K562 (cell line): Measurements from ENCODE around the gene UBE2E2. TPM values are rescaled to one million over a fixed set of nuclear protein-coding genes. Genes with fewer than 3 reads are reported as not detected.

Experiments
- ATF7 ChIP-seq: fragments of 450-650 bp; IDR thresholded peaks from 2 replicates; pipeline ENCODE4 v1.7.1; 2014; ENCODE audit warnings: mild to moderate bottlenecking, moderate library complexity
- CREB3 ChIP-seq: fragments of 450-650 bp; conservative IDR thresholded peaks from 2 replicates; pipeline ENCODE4 v1.6.1; 2016; ENCODE audit warnings: missing genetic modification characterization, low read depth, mild to moderate bottlenecking, missing compliant biosample characterization, moderate library complexity
- DNMT1 ChIP-seq: fragments of 450-650 bp; IDR thresholded peaks from 2 replicates; pipeline ENCODE4 v1.6.1; 2016; ENCODE audit warnings: antibody characterized with exemption, mild to moderate bottlenecking
- E2F5 ChIP-seq: sonication (generic); formaldehyde crosslinking; IDR thresholded peaks from 2 replicates; pipeline ENCODE4 v1.8.0; 2022; ENCODE audit warnings: mild to moderate bottlenecking, missing genetic modification reagents
- ELF4 ChIP-seq: fragments of 450-650 bp; formaldehyde crosslinking; IDR thresholded peaks from 2 replicates; pipeline ENCODE4 v1.4.0; 2022; ENCODE audit warnings: missing genetic modification characterization
- GTF2A2 ChIP-seq: IDR thresholded peaks from 2 replicates; pipeline ENCODE4 v1.6.1; 2016; ENCODE audit warnings: mild to moderate bottlenecking, missing genetic modification characterization, missing compliant biosample characterization
- GTF2F1 ChIP-seq: IDR thresholded peaks from 2 replicates; pipeline ENCODE4 v1.6.1; 2011; ENCODE audit warnings: low read depth, low read length, improper control_type of control experiment
- GTF3C2 ChIP-seq: IDR thresholded peaks from 3 replicates; pipeline ENCODE4 v1.6.1; 2011; ENCODE audit warnings: borderline replicate concordance, mild to moderate bottlenecking, moderate library complexity; ENCODE audit not compliant: insufficient read length; ENCODE audit errors: extremely low read depth
- MCM5 ChIP-seq: fragments of 450-650 bp; IDR thresholded peaks from 2 replicates; pipeline ENCODE4 v1.6.1; 2016; ENCODE audit warnings: low read depth
- MNT ChIP-seq, 2 experiments: fragments of 450-650 bp; conservative IDR thresholded peaks; 2 replicates each; pipeline ENCODE4 v1.6.1; 2017; ENCODE audit warnings: mild to moderate bottlenecking in 2 of 2, moderate library complexity in 2 of 2
- NCOA4 ChIP-seq: fragments of 450-650 bp; IDR thresholded peaks from 2 replicates; pipeline ENCODE4 v1.6.1; 2018; ENCODE audit warnings: mild to moderate bottlenecking; ENCODE audit not compliant: partially characterized antibody
- POLR2H ChIP-seq: IDR thresholded peaks from 2 replicates; pipeline ENCODE4 v1.6.1; 2016; ENCODE audit warnings: missing genetic modification characterization, low read depth, mild to moderate bottlenecking, control low read depth, missing compliant biosample characterization, moderate library complexity
- SFPQ ChIP-seq: fragments of 200-400 bp; formaldehyde crosslinking; IDR thresholded peaks from 2 replicates; pipeline ENCODE4 v1.6.1; 2017; ENCODE audit warnings: mild to moderate bottlenecking, low read depth, low read length, moderate library complexity
- polyA plus RNA-seq, 8 experiments: library from polyadenylated mRNA; depleted of rRNA in 4 of 8; stranded (reverse) in 5 of 8; unstranded in 3 of 8; fragments of >200 nt; fragmentation: Nextera tagmentation in 2 of 8; fragmentation: Illumina TruSeq in 1 of 8; extraction: Ambion mirVana in 2 of 8; extraction: Trizol in 1 of 8; gene quantifications; 2 replicates each; pipeline versions ENCODE4 v1.2.1 to v1.2.3, GENCODE V29; 2011 to 2014; ENCODE audit warnings: inconsistent platforms in 1 of 8, missing spikeins in 1 of 8
- total RNA-seq, 7 experiments: library from RNA; depleted of rRNA in 6 of 7; stranded (reverse); fragments of >200 nt in 6 of 7; fragmentation: Illumina TruSeq in 2 of 7; extraction: Trizol in 2 of 7; gene quantifications; 2 replicates each; pipeline versions ENCODE4 v1.2.1 to v1.2.3, GENCODE V29; 2011 to 2021; ENCODE audit warnings: low replicate concordance in 1 of 7
- TF ChIP-seq, protein P1 (sequence below): fragments of 250-450 bp; sonication (Bioruptor Pico); IDR thresholded peaks from 2 replicates; pipeline ENCODE4 v1.8.0; 2022; ENCODE audit warnings: moderate library complexity, mild to moderate bottlenecking, inconsistent platforms
- TF ChIP-seq, protein P2 (sequence below): sonication (generic); formaldehyde crosslinking; IDR thresholded peaks from 2 replicates; pipeline ENCODE4 v1.8.0; 2022; ENCODE audit warnings: missing genetic modification reagents, mild to moderate bottlenecking, borderline replicate concordance

Gene UBE2E2
- total and polyA plus RNA-seq, 9 of the 15 experiments (the other 6 are each of a cell fraction or from before 2014, with no cell fraction given): 0.22 to 5.1 (median 1.9) TPM

DNA sequence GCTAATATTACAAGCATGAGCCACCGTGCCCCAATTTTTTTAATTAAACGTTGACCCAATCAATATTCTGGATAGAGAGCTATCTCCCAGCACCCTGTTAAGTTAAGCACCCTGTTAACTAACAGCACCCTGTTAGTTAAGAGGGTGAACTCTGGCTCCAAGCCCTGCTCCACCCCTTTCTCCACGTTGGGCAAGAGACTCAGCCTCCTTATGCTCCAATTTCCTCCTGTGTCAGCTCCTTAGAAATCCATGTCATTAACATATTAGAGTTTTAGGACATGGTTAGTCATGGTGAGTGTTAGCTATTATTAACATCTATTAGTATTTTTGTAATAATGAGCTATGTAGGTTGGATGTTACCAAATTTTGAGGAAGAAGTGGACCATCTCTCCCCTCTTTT, 385.4 kb downstream of the UBE2E2 start (continued):
- no peak for TF ChIP-seq SFPQ
- TF ChIP-seq ATF7: no peak
- TF ChIP-seq, protein P1, sequence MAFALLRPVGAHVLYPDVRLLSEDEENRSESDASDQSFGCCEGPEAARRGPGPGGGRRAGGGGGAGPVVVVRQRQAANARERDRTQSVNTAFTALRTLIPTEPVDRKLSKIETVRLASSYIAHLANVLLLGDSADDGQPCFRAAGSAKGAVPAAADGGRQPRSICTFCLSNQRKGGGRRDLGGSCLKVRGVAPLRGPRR (CRISPR knock-in tag): no peak
- no peak for TF ChIP-seq POLR2H (tag)
- no peak for TF ChIP-seq GTF2A2 (tag)
- TF ChIP-seq MCM5: no peak
- TF ChIP-seq, protein P2, sequence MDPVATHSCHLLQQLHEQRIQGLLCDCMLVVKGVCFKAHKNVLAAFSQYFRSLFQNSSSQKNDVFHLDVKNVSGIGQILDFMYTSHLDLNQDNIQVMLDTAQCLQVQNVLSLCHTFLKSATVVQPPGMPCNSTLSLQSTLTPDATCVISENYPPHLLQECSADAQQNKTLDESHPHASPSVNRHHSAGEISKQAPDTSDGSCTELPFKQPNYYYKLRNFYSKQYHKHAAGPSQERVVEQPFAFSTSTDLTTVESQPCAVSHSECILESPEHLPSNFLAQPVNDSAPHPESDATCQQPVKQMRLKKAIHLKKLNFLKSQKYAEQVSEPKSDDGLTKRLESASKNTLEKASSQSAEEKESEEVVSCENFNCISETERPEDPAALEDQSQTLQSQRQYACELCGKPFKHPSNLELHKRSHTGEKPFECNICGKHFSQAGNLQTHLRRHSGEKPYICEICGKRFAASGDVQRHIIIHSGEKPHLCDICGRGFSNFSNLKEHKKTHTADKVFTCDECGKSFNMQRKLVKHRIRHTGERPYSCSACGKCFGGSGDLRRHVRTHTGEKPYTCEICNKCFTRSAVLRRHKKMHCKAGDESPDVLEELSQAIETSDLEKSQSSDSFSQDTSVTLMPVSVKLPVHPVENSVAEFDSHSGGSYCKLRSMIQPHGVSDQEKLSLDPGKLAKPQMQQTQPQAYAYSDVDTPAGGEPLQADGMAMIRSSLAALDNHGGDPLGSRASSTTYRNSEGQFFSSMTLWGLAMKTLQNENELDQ (CRISPR knock-in tag): no peak
- TF ChIP-seq DNMT1: no peak
- no peak for TF ChIP-seq E2F5 (CRISPR knock-in tag)
- TF ChIP-seq CREB3 (tag): no peak
- no peak for TF ChIP-seq ELF4 (CRISPR knock-in tag)
- TF ChIP-seq MNT (conservative IDR thresholded peaks at IDR 0.05): no peak
- TF ChIP-seq GTF3C2: no peak
- TF ChIP-seq NCOA4: no peak
- no peak for TF ChIP-seq GTF2F1
- TF ChIP-seq, all 486 proteins: peak for 0
